Liver (tissue), 9 donors: Measurements from ENCODE around the gene EFEMP2. TPM values are rescaled to one million over a fixed set of nuclear protein-coding genes. Genes with fewer than 3 reads are reported as not detected.

Experiments
- DNase-seq: peaks from one replicate; pipeline ENCODE4 v3.0.0-alpha.2; 2017; ENCODE audit warnings: low spot score
- H3K27ac ChIP-seq, 2 donors: one replicate each; pipeline ENCODE4 v1.7.0; 2013; ENCODE audit warnings: inconsistent platforms in 2 of 2, low read length in 2 of 2, control low read depth in 1 of 2, low read depth in 1 of 2, mild to moderate bottlenecking in 1 of 2
- H3K27me3 ChIP-seq, 4 donors: one replicate each; pipeline versions ENCODE4 v1.6.1 to v1.7.0; 2013; ENCODE audit warnings: low read length in 3 of 4, inconsistent platforms in 1 of 4, mild to moderate bottlenecking in 1 of 4, moderate library complexity in 1 of 4; ENCODE audit not compliant: control insufficient read depth in 4 of 4, insufficient read depth in 4 of 4
- H3K36me3 ChIP-seq, 4 donors: one replicate each; pipeline versions ENCODE4 v1.6.1 to v1.7.0; 2013; ENCODE audit warnings: low read length in 3 of 4, mild to moderate bottlenecking in 3 of 4, low read depth in 1 of 4, moderate library complexity in 1 of 4; ENCODE audit not compliant: control insufficient read depth in 4 of 4, insufficient read depth in 3 of 4
- H3K4me1 ChIP-seq, 4 donors: one replicate each; pipeline versions ENCODE4 v1.6.1 to v1.7.0; 2013; ENCODE audit warnings: low read length in 3 of 4, mild to moderate bottlenecking in 3 of 4, moderate library complexity in 1 of 4; ENCODE audit not compliant: control insufficient read depth in 4 of 4, insufficient read depth in 4 of 4
- H3K4me3 ChIP-seq, 3 donors: one replicate each; pipeline versions ENCODE4 v1.6.1 to v1.7.0; 2013; ENCODE audit warnings: low read length in 3 of 3, control low read depth in 1 of 3, low read depth in 1 of 3, mild to moderate bottlenecking in 1 of 3
- H3K9ac ChIP-seq, 2 donors: one replicate each; pipeline ENCODE4 v1.7.0; 2013; ENCODE audit warnings: low read length in 2 of 2, mild to moderate bottlenecking in 2 of 2, moderate library complexity in 2 of 2, control low read depth in 1 of 2, low read depth in 1 of 2
- H3K9me3 ChIP-seq, 4 donors: one replicate each; pipeline versions ENCODE4 v1.6.1 to v1.7.0; 2013; ENCODE audit warnings: low read length in 3 of 4; ENCODE audit not compliant: control insufficient read depth in 4 of 4
- ATF3 ChIP-seq: IDR thresholded peaks from 2 replicates; pipeline ENCODE4 v1.6.1; 2016; ENCODE audit warnings: antibody characterized with exemption
- CTCF ChIP-seq: fragments of 150-350 bp; IDR thresholded peaks from 2 replicates; pipeline ENCODE4 v1.5.1; 2017; ENCODE audit warnings: improper control_type of control experiment, low read depth, low read length; ENCODE audit not compliant: missing input control
- FOXA1 ChIP-seq: IDR thresholded peaks from 2 replicates; pipeline ENCODE4 v1.6.1; 2016; ENCODE audit warnings: antibody characterized with exemption
- FOXA2 ChIP-seq: IDR thresholded peaks from 2 replicates; pipeline ENCODE4 v1.6.1; 2016; ENCODE audit warnings: antibody characterized with exemption
- GABPA ChIP-seq, 2 donors: IDR thresholded peaks in 1 of 2; conservative IDR thresholded peaks in 1 of 2; 2 replicates each; pipeline ENCODE4 v1.6.1; 2016; ENCODE audit warnings: antibody characterized with exemption in 2 of 2, mild to moderate bottlenecking in 1 of 2, moderate library complexity in 1 of 2
- HNF4A ChIP-seq, 2 donors: conservative IDR thresholded peaks; 2 replicates each; pipeline ENCODE4 v1.6.1; 2016; ENCODE audit warnings: antibody characterized with exemption in 2 of 2, mild to moderate bottlenecking in 2 of 2
- HNF4G ChIP-seq: IDR thresholded peaks from 2 replicates; pipeline ENCODE4 v1.6.1; 2016; ENCODE audit warnings: antibody characterized with exemption
- JUND ChIP-seq, 2 donors: IDR thresholded peaks; 2 replicates each; pipeline ENCODE4 v1.6.1; 2016; ENCODE audit warnings: antibody characterized with exemption in 2 of 2
- MAX ChIP-seq: IDR thresholded peaks from 2 replicates; pipeline ENCODE4 v1.6.1; 2016; ENCODE audit warnings: antibody characterized with exemption
- NR2F2 ChIP-seq: IDR thresholded peaks from 2 replicates; pipeline ENCODE4 v1.6.1; 2016; ENCODE audit warnings: antibody characterized with exemption
- RAD21 ChIP-seq, 2 donors: IDR thresholded peaks; 2 replicates each; pipeline ENCODE4 v1.6.1; 2016; ENCODE audit warnings: antibody characterized with exemption in 2 of 2, mild to moderate bottlenecking in 2 of 2
- REST ChIP-seq: IDR thresholded peaks from 2 replicates; pipeline ENCODE4 v1.6.1; 2016; ENCODE audit warnings: antibody characterized with exemption, mild to moderate bottlenecking
- RXRA ChIP-seq, 2 donors: IDR thresholded peaks; 2 replicates each; pipeline ENCODE4 v1.6.1; 2017 to 2018; ENCODE audit warnings: antibody characterized with exemption in 2 of 2, mild to moderate bottlenecking in 1 of 2
- SP1 ChIP-seq: IDR thresholded peaks from 2 replicates; pipeline ENCODE4 v1.6.1; 2018; ENCODE audit warnings: antibody characterized with exemption, mild to moderate bottlenecking
- TAF1 ChIP-seq: conservative IDR thresholded peaks from 2 replicates; pipeline ENCODE4 v1.6.1; 2016; ENCODE audit warnings: antibody characterized with exemption, mild to moderate bottlenecking
- YY1 ChIP-seq: IDR thresholded peaks from 2 replicates; pipeline ENCODE4 v1.6.1; 2016; ENCODE audit warnings: antibody characterized with exemption, mild to moderate bottlenecking
- ZBTB33 ChIP-seq: IDR thresholded peaks from 2 replicates; pipeline ENCODE4 v1.6.1; 2016; ENCODE audit warnings: antibody characterized with exemption
- WGBS: extraction: QIAGEN DNeasy Blood & Tissue Kit; methylation state at CpG from one replicate; pipeline ENCODE4 v1.1.7; 2013; 5-methylcytosine and 5-hydroxymethylcytosine counted together
- polyA plus RNA-seq, 2 donors: library from polyadenylated mRNA; stranded (reverse) in 1 of 2; unstranded in 1 of 2; fragments of 200-250 nt in 1 of 2; fragments of >200 nt in 1 of 2; fragmentation: Nextera tagmentation in 1 of 2; extraction: Ambion mirVana in 1 of 2; gene quantifications; one replicate each; pipeline versions ENCODE4 v1.2.1 to v1.2.3, GENCODE V29; 2013 to 2015
- total RNA-seq, 2 donors: library from RNA; depleted of rRNA; stranded (reverse); fragments of >200 nt; gene quantifications; one replicate each; pipeline ENCODE4 v1.2.3, GENCODE V29; 2014
- donor health status: healthy.
- donor health status: healthy.
- donor health status: healthy.
- donor health status: healthy.
- donor health status: healthy.

Gene EFEMP2
- total and polyA plus RNA-seq, 4 donors, result 5.0 to 10.7 (median 5.3) TPM

- Histone ChIP-seq H3K9me3 (peaks cover 0 to 7% (median 2%) of the 10 kb centered on the region in 4 donors), H3K9ac (no peak overlapping the region), H3K4me3 (no peak overlapping the region), H3K4me1 (peaks cover 2 to 21% (median 11%) of the 10 kb centered on the region in 4 donors), H3K36me3 (peaks cover 13 to 39% (median 20%) of the 10 kb centered on the region in 4 donors), H3K27me3 (no peaks in the 10 kb centered on the region), H3K27ac (no peak overlapping the region)
- 87% methylated on average over 6 of the region's 6 CpGs for WGBS
- no peak for TF ChIP-seq FOXA2
- no peak for TF ChIP-seq YY1
- TF ChIP-seq ATF3, result no peak
- no peak for TF ChIP-seq RAD21 (IDR thresholded peaks at IDR 0.05)
- no peak for TF ChIP-seq HNF4A (conservative IDR thresholded peaks at IDR 0.05)
- TF ChIP-seq GABPA (IDR thresholded peaks at IDR 0.05 in 1 of 2, conservative IDR thresholded peaks at IDR 0.05 in 1 of 2), result no peak
- no peak for TF ChIP-seq CTCF
- TF ChIP-seq REST, result no peak
- no peak for TF ChIP-seq TAF1
- no peak for TF ChIP-seq JUND (IDR thresholded peaks at IDR 0.05)
- TF ChIP-seq HNF4G, result no peak
- TF ChIP-seq ZBTB33, result no peak
- TF ChIP-seq FOXA1, result no peak
- DNase-seq, result no peak
These were observed 19.2 kb downstream of the EFEMP2 start for GRCh38 chr11:65853246-65853979.

- Histone ChIP-seq H3K9me3 (peaks cover 0 to 7% (median 2%) of the 10 kb centered on the region in 4 donors), H3K9ac (no peak overlapping the region), H3K4me1 (peaks cover 2 to 19% (median 10%) of the 10 kb centered on the region in 4 donors), H3K27me3 (no peaks in the 10 kb centered on the region), H3K36me3 (peaks cover 13 to 39% (median 20%) of the 10 kb centered on the region in 4 donors), H3K27ac (no peak overlapping the region), H3K4me3 (no peak overlapping the region)
- DNase-seq, result no peak
- WGBS, result 93% methylated on average over 33 of the region's 33 CpGs
- TF ChIP-seq CTCF (no peak), RAD21 (IDR thresholded peaks at IDR 0.05) (no peak), FOXA2 (no peak), HNF4A (conservative IDR thresholded peaks at IDR 0.05) (no peak), ZBTB33 (no peak), FOXA1 (no peak), RXRA (IDR thresholded peaks at IDR 0.05) (no peak), NR2F2 (no peak), JUND (IDR thresholded peaks at IDR 0.05) (no peak), MAX (no peak), HNF4G (no peak), SP1 (no peak), TAF1 (no peak)
These were observed 19.9 kb downstream of the EFEMP2 start for GRCh38 chr11:65852508-65853245.
